GM18498 (cell line): Measurements from ENCODE around the gene NADK2.
A peak's percentile ranks its signal among the peaks of the same experiment; 100 is the strongest.
"Not testable (repeated sequence)": the region's sequence is repeated elsewhere in the genome, so short reads cannot be mapped to it uniquely, and the experiment has no call there.

Source experiments
- ATAC-seq: cut with Tn5 transposase; IDR thresholded peaks from one replicate; pipeline ENCODE4 v1.9.1; 2021; ENCODE audit warnings: mild to moderate bottlenecking, moderate library complexity; ENCODE audit not compliant: unreplicated experiment

The NADK2 gene

GRCh38 chr5:36208786-36209185 lies 32.9 kb downstream of the NADK2 start:
- ATAC-seq = no peak

GRCh38 chr5:36206913-36207312 lies 34.8 kb downstream of the NADK2 start:
- ATAC-seq = no peak

GRCh38 chr5:36205329-36205728 lies 36.4 kb downstream of the NADK2 start:
- no peak for ATAC-seq

GRCh38 chr5:36202521-36202961 lies 39.2 kb downstream of the NADK2 start:
- ATAC-seq = no peak

GRCh38 chr5:36200513-36200912 lies 41.2 kb downstream of the NADK2 start:
- ATAC-seq = no peak

- ATAC-seq = no peak
These were observed 42.1 kb downstream of the NADK2 start for GRCh38 chr5:36199620-36200019.

- not testable (repeated sequence) for ATAC-seq
These were observed 42.9 kb downstream of the NADK2 start for GRCh38 chr5:36198783-36199182.

GRCh38 chr5:36198281-36198680 lies 43.4 kb downstream of the NADK2 start:
- ATAC-seq = no peak

- no peak for ATAC-seq
These were observed 48.0 kb downstream of the NADK2 start for GRCh38 chr5:36193746-36194145.

GRCh38 chr5:36184408-36184807 lies 57.3 kb downstream of the NADK2 start:
- not testable (repeated sequence) for ATAC-seq

- no peak for ATAC-seq
These were observed 60.0 kb downstream of the NADK2 start for GRCh38 chr5:36181774-36182173.

- ATAC-seq = no peak
These were observed 61.0 kb downstream of the NADK2 start for GRCh38 chr5:36180556-36181350.

GRCh38 chr5:36179950-36180349 lies 61.8 kb downstream of the NADK2 start:
- no peak for ATAC-seq

GRCh38 chr5:36178524-36178890 lies 63.2 kb downstream of the NADK2 start:
- no peak for ATAC-seq

- peak; percentile 11 for ATAC-seq
These were observed 63.8 kb downstream of the NADK2 start for GRCh38 chr5:36177715-36178523.

GRCh38 chr5:36177154-36177553 lies 64.6 kb downstream of the NADK2 start:
- peak; percentile 98 for ATAC-seq

GRCh38 chr5:36175043-36175442 lies 66.7 kb downstream of the NADK2 start:
- no peak for ATAC-seq

GRCh38 chr5:36174119-36174518 lies 67.6 kb downstream of the NADK2 start:
- ATAC-seq = no peak

GRCh38 chr5:36173426-36173825 lies 68.3 kb downstream of the NADK2 start:
- no peak for ATAC-seq

- ATAC-seq = no peak
These were observed 69.1 kb downstream of the NADK2 start for GRCh38 chr5:36172599-36172998.

- ATAC-seq = no peak
These were observed 70.8 kb downstream of the NADK2 start for GRCh38 chr5:36170832-36171424.

GRCh38 chr5:36168737-36169136 lies 73.0 kb downstream of the NADK2 start:
- no peak for ATAC-seq
